Vein endothelial cell (primary cell): Measurements from ENCODE around the gene CFAP47. TPM values are rescaled to one million over a fixed set of nuclear protein-coding genes. Genes with fewer than 3 reads are reported as not detected.

Experiments used
- small RNA-seq: library from RNA; depleted of rRNA; stranded (forward); fragments of <200 nt; gene quantifications from one replicate; pipeline ENCODE3, GENCODE V24; 2012
- total RNA-seq: library from RNA; depleted of rRNA; stranded (reverse); fragments of >200 nt; gene quantifications from 2 replicates; pipeline ENCODE4 v1.2.3, GENCODE V29; 2012

Gene CFAP47, protein sequence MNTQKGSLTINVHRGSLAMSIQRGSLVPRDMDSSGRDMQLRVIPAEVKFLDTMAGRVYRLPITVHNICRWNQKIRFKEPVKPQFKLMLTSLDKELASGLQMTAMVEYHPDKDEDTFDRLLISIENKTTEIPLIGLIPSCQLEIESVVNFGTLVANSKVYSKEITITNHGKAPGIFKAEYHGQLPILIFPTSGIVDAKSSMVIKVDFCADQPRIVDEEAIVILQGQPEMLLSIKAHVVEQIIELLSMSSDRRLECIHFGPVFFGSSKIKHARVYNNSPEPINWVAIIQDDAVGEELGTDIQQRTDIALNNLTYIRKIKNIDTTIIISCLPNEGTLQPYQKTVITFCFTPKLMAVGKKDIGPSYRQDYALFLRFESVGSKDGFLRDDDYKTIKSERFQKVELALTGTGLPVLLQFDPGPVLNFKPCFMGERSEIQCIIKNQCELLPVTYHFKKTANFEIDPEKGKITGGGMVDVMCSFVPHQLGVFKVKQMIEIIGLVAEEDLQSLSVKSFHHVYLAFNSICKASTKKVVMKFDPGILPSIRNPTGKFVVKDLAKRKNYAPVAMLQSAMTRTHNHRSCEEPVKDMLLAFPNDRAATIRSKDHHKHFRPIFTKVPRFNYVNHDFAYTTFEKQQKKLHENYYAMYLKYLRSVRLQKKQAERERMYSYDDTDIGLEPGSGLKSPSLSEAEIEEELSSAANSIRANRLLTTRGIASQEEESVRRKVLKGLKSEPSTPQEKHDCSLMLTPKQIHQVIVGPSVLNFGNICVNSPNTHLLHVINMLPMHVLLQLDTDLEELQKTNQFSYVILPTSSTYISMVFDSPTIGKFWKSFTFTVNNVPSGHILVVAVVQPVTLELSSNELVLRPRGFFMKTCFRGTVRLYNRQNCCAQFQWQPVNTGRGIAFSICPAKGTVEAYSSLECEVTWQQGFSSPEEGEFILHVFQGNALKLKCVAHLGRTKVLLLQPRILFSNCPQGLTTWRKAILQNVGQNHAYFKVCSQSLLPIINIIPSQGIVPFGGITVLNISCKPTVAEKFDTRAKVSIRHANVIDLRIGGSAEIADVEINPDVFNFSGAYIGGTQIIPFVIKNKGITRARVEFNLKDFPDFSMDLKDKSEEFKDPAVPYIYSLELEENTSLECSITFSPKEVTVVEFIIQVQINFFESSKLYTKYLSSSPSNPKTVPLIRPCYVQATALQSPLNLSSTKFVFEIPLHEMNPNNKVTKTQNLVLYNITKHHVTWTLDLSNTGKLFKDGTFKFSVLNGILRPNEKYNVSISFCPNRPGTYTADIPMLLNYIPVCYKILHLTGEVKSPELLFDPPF (N-terminal part only)
- total RNA-seq: under 0.01 TPM in 1 of 2 replicates, not detected in the other

DNA sequence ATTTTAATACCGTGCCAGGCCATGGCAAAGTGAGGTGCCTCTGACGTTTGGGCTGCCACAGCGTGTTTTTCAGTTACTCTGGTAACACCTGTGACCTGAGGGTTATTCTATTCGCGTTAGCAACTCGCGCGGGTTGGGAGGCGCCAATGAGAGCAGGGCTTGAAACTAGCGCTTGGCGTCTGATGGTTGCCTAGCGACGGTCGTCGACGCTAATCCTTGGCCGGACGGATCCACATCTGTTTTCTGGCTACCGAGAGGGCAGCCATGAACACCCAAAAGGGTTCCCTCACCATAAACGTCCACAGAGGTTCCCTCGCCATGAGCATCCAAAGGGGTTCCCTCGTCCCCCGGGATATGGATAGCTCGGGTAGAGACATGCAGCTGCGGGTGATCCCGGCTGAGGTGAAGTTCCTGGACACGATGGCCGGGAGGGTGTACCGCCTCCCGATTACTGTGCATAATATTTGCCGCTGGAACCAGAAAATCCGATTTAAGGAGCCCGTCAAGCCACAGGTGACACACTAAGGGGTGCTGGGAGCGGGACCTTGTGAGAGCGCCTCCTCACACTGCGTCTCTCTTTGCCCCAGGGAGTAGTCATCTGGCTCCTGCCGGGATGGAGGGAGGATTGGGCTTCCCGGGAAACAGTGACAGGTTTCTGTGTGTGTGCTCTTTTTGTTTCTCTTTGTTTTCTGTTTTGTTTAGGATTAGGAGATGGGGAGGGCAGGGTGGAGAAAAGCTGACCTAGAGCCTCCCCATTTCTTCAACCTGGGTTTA is at the start of gene CFAP47:
CFAP47 (plus strand) TSS at position 199 of the 774 bp plus-strand sequence; CDS start at position 265, 66 bp downstream.

Small RNA genes within 50 kb of the gene (small RNA-seq; reads per million reads assigned to genes)
- gene RNU6-641P: not detected

Other genes starting within 250 kb of the CFAP47 start
- not detected in 2 replicates for gene MAGEB16, start 121.4 kb upstream of the CFAP47 start, total RNA-seq